HG03457 (cell line): ENCODE measurements around the gene CGNL1.

Experiments used
- ATAC-seq: cut with Tn5 transposase; IDR thresholded peaks from one replicate; pipeline ENCODE4 v1.9.1; 2021; ENCODE audit warnings: moderate number of reproducible peaks; ENCODE audit not compliant: unreplicated experiment

The CGNL1 gene

DNA sequence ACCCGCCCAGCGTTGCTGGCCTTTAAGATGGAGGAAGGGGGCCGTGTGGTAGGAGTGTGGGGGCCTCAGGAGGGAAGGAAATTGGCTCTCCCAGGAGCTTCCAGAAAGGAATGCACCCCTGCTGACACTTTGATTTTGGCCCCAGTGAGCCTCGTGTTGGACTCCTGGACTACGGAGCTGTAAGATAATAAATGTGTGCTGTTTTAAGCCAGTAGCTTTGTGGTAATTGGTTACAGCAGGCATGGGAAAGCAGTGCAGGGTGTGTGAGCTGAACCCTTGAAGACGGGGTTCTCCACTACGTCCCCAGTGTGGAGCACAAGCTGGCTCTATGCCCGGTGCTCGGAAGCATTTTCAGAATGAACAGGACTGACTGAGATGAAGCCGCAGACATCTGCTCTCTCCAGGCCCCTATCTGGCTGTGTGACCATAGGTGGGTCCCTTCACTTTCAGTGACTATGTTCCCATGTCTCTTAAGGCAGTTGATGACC lies 22.9 kb upstream of the CGNL1 start:
- ATAC-seq: no peak

DNA sequence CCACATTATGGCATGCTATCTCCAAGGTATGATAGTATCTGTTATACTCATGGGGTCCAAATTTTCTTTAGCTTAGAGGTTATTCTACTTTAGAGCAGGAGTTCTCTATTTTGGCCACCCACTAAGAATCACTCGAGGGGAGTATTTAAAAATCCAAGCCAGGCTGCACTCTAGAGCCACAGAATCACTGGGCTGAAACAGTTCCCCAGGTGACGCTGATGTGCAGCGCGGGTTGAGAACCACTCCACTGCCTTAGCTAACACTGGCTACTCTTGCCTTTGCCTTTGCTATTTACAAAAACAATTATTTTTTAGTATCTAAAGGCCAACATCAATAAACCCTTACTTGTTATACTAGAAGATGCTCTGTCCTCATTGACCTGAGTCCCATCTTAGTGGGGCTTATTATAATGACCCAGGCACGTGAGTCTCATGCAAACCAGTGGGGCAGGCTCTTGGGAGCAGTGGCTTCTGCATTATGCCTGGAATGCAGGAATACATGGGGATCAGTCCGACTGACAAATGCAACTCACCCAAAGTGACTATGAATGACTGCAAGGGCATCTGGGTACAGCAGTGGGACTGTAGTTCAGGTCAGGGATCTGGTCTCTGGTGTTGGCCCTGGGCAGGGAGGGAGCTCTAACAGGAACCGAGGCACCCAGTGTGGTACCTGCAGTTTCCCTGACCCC lies 21.7 kb upstream of the CGNL1 start:
- ATAC-seq: no peak

DNA sequence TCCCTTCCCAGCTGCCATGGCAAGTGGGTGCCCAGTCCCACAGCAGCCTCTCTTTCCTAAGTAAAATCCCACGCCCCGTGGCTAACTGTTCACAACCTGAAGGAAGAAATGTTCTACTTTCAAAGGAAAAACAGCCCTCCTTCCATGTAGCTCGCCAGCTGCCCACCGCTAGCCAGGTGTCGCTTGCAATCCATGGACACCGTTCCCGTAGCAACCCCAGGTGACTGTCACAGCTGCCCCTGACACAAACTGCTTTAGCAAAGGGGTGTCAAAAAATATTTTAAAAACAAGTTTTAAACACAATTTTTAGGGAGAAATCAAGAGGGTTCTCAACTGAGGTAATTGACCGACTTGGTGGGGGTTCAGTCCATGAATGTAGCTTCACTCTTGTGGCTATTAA lies 21.0 kb upstream of the CGNL1 start:
- no peak for ATAC-seq

DNA sequence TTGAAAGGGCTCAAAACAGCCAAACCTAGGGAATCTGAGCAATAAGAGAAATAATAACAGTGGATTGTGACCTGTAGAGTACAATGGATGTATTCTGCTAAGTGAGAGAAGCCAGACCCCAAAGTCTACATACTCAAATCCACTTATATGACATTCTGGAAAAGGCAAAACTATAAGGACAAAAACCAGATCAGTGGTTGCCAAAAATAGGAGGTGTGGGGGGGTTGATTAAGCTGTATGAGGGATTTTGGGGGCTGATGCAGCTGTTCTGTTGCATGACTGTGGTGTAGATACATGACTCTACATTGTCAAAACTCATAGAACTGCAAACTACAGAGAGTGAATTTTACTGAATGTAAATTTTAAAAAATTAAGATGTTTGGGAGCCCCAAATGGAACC lies 20.1 kb upstream of the CGNL1 start:
- no peak for ATAC-seq

DNA sequence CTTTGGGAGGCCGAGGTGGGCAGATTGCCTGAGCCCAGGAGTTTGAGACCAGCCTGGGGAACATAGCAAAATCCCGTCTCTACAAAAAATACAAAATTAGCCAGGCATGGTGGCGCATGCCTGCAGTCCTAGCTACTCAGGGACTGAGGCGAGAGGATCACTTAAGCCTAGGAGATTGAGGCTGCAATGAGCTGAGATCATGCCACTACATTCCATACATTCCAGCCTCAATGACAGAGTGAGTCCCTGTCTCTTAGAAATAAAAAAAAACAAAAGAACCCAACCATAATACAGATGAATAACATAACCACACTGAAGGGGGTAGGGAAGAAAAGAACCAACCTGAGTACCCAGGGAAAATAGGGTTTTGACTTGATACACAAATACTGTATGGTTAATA lies 19.7 kb upstream of the CGNL1 start:
- ATAC-seq: no peak

DNA sequence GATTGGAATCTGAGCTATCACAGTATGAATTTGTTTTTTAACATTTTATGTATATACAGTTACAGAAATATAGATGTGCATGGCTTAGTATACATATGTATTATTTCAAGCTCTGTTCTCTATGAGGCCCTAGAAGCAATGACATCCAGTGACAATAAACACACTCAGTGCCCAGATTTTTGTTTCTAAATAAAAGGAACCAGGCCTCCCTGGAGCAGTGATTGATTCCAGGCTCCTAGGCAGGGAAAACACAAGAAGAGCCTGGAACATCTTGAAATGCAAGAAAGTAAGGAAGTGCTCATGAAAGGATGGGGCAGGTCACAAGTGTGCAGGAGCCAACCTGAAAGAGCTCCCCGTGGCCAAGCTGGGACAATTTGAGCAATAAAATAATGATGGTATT lies 18.5 kb upstream of the CGNL1 start:
- no peak for ATAC-seq

DNA sequence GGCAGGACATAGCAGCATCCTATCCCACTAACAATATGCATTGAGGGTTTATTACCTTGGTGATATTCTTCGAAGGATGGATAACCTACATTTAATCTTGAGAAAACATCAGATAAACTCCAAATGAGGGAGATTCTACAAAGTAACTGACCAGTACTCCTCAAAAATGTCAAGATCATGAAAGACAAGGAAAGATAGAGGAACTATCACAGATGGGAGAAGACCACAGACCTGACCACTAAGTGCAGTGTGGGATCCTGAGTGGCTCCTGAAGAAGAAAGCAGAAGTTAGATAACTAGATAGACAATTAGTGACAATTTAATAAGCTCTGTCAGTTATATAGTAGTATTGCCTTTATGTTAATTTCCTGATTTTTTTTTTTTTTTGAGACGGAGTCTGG lies 17.7 kb upstream of the CGNL1 start:
- no peak for ATAC-seq

DNA sequence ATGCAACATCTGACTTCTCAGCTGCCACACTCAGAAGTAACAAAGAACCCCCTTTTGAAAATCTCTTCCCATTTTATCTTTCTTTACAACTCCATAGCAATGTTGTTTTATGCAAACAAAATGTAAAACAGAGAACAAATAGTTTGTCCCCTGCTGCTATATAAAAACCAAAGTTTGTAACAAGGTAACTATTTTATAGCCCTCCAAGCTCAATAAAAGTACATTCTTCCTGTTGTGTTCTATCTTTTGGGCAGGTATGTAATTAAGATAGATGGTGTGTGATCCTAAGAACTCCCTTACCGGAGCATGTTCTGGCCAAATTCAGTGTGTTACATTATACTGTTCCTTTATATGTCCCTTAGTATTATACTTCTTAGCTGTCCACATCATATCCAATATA lies 12.6 kb upstream of the CGNL1 start:
- ATAC-seq: no peak

DNA sequence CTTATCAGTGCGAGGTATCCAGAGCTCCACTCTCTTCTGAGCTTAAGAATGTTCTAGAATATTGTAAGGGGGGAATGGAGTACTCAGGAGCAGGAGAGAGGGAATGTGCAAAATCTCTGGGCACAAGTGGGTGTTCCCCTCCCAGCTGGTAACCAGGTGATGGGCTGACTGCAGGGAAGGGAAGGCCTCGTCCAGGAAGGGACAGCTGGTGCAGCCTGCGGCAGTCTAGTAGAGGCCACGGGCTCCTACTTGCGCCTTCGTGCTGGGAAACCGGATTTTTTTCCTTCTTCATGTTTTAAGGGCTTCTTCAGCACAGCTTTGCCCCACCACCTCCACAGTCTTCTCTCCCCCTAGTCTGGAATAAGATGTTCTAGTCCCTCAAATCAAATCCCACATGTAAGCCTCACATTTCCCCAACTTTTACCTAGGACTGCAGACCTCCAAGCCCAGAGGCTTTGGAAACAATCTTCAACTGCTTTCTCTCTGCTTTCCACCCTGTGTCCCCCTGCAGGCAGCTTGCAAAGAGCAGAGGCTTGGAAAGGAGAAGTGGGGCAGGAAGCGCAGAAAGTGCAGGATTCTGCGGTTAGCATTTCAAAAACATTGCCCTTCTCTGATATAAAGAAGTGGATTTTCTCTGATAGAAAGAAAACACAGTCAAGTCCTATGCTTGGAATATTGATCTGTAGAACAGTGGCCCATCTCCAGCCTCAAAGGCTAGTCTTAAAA lies 11.9 kb upstream of the CGNL1 start:
- ATAC-seq: no peak

DNA sequence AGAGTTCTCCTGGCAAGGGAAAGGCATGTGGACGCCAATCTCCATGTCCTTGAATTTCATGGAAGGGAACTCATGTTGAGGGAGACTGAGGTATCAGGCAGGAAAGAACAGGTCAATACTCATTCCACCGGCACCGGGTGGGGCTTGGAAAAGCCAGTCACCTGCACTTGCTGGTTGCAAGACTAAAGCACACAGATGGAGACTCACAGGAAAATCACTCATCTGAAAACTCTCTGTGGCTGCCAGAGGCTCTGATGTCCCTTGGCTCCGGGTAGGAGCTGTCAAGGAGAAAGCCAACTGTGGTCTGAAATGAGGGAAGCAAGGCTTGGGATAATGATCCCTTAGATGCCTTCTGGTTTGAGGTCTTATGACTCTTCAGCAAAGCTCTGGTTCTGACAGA lies 8.7 kb upstream of the CGNL1 start:
- no peak for ATAC-seq

DNA sequence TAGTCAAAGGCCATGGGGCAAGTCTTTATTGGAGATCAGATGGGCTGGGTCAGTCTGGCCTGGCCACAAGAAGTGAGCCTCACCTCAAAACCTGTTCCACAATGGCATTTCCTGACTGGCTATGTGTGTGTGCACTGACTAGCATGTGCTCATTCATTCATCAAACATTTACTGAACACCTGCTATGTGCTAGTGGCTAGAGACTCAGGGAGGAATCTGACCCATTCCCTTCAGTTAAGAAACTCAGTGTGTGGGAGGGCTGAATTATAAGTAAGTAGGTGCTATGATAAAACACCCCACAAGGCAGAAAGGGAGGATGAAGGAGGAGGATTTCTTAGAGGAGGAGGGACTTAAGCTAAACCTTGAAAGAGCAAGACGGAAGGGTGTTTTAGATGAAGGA lies 5.4 kb upstream of the CGNL1 start:
- ATAC-seq: no peak

DNA sequence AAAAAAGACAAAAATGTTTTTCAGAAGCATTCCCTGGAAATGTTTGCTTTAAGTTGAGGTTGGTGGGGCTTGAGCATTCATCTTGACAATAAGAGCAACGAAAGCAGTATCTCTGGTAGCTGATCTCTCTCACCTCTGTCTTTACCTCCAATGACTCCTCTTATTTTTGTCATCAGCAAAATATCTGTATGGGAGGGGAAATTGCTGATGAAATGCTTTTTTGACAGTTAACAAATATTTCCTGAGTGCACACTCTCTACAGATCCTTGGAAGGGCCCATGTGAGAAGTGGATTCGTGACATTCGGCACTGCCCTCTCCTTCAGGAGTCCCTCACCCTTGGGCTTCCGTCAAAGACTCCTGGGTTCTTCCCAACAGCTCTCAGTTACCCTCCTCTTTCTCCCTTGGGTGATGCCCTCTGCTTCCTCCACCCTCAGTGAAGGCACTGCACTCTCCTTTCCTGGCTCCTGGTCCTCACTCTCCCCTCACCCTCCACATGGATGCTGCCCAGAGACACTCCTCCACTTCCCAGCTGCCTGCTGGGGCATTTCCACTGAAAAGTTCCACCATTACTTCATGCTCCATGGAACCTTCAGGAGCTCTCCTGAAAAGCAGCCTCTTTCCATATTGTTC lies 2.9 kb upstream of the CGNL1 start:
- no peak for ATAC-seq

DNA sequence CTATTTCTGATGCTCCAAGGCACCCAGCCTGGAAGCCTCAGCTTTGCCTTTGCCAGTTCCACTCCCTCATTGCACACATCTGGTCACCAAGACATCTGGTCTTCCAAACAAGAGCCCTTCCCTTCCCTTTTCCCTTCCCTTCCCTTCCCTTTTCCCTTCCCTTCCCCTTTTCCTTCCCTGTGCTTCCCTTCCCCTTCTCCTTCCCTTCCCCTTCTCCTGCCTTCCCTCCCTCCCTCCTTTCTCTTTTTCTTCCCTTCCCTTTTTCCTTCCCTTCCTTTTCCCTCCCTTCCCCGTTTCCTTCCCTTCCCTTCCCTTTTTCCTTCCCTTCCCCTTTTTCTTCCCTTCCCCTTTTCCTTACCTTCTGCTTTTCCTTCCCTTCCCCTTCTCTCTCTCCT lies 2.4 kb upstream of the CGNL1 start:
- ATAC-seq: no peak

DNA sequence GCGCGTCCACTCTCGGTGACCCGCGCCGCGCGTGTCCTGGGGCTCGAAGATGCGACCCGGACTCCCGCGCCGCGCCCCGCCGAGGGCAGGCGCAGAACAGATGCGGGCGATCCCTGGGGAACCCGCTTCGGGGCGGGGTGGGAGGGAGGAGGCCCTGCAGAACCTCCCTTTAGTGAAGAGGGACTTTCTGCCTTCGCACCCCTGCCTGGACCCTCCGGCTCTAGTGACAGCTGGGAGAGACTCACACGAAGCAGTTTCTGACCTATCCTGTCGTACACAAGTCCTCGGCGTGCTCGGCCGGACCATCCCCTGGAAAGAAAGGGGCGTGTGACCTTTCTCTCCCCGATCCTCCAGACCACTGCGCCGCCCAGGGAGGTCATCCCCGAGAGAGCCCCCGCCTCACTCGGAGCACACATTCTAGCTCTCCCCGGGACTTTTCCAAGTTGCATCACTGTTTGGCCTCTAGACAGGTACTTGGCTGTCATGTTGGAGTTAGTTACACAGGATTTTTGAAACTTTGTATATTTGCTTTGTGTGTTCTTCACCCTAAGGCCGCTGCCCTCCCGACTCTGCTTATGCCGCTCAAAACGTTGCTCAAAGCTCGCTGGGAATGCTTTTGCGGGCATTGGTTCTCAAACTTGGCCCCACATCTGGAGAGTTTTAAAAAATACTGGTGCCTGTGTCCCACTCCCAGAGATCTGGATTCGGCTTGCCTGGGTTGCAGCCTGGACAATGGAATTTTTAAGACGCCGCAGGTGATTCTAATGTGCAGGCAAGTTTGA lies 582 bp downstream of the CGNL1 start:
- ATAC-seq: no peak

DNA sequence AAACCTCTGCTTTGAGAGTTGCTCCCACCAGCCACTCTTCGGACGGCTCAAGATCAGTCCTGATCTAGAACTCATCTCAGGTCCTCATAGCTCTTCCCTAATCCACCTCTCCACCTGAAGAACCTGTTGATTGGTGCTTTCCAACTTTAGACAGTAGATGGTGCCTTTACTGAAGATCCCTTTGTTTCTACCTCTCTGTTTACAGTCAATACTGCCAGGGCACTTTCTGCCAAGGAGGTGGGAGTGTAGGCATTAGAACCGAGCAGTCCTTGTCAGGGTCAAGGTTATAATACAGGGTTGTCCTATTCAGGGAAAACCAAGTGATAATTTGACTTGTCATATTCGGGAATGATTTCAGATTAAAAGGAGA lies 1.2 kb downstream of the CGNL1 start:
- no peak for ATAC-seq

DNA sequence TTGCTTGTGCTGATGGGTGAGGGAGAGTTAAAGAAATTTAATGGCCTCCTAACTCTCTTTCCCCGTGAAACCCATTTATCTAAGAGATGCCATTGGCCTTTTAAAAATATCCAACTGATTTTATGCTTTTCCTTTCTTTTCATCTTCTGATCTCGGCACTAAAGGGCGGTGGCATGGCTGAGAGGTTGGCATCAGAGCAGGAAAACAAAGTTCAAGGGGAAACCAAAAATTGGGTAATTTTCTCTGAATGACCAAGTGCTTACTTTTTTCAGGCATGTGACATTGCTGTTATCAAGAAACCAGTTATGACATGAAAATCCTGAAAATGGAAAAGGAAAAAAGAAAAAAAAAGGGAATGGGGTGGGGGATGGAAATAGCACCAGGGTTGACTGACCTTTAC lies 3.2 kb downstream of the CGNL1 start:
- no peak for ATAC-seq

DNA sequence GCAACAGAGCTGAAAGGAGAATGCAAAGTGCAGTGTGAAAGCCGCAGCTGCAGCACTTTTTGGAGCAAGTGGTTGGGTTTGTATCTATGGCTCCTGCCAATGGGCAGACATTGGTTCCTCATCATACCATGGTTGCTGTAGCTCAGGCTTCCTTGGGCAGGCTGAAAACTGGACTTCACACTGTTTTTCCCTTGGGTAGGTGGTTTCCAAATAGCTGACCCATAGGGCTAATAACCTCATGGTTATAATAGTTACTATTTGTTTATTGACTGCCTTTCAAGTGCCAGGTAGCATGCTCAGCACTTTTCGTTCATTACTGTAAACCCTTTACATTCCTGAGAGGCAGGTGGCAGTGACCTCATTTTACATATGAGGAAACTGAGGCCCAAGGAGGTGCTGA lies 4.5 kb downstream of the CGNL1 start:
- no peak for ATAC-seq

DNA sequence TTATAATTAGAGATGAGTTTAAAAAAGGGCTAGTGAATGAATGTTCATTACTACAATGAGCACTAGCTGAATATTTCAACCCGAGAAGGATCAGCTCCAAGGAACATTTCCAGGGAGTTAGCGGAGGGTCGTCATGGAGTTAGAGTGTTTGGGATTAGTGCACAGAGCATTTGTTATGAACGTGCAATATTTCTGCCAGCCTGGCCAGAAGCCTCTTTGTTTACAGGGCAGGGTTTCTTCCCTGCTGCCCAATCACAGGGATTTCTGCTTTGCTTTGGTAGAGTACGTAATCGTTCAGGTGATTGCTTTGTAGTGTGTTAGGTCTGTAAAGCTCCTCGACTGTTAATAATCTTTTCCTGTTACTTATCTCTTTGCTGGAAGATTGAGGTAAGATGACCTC lies 5.9 kb downstream of the CGNL1 start:
- no peak for ATAC-seq

DNA sequence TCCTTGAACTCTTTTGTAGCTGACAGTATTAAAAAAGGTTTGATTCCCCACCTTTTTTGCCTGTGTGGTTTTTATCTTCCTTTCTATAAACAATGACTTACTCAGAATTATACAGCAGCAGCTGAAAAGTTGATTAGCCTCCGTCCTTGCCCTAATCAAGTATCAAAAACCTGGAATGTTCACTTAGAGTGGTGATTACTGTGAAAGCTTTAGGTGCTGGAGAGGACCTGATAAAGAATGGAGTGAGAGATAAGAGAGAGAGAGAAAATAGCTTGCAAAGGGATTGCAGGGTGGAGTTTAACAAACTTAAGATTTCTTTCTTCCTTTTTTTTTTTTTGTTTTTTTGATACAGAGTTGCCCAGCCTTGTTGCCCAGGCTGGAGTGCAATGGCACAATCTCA lies 6.7 kb downstream of the CGNL1 start:
- ATAC-seq: no peak

DNA sequence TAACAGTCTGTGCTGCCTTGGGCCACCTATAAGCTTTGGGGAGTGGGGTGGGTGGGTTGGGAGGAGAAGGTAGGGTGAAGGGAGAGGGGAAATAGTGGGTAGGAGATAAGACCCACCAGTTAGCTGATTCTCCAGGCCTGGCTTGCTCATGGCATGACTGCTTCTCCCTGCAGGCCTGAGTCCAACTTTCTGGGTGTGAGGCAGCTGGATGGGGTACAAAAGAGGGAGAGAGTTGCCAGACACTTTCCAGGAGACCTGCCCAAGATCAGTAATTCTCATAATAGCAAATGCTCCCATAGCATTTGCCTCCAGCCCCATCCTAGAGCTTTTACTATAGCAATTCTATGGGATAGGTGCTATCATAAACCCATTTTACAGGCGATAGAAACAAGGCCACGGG lies 7.7 kb downstream of the CGNL1 start:
- ATAC-seq: no peak

DNA sequence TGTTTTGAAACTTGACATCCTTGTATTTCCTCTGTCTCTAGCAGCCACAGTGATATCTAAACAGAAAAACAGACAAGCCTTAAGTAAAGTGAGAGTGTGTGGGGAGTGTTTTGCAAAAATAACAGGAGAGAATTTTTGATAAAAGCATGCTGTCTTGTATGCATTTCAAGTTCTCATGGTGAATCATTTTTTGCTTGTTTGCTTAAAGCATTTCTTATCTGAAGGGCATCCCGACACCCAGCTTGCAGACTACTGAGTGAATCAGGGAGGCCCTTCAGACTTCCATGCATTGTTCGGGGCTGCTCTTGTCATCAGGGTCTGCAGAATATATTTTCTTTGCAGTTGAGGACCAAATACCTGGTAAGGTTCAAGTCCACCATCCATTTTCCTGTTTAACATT lies 8.5 kb downstream of the CGNL1 start:
- ATAC-seq: no peak
